ENCODE measurements around the gene ITGAX. TPM values are rescaled to one million over a fixed set of nuclear protein-coding genes. Genes with fewer than 3 reads are reported as not detected.

The ITGAX gene
- total and polyA plus RNA-seq, 4 donors, result 2.8 to 9.3 (median 7.1) TPM

DNA sequence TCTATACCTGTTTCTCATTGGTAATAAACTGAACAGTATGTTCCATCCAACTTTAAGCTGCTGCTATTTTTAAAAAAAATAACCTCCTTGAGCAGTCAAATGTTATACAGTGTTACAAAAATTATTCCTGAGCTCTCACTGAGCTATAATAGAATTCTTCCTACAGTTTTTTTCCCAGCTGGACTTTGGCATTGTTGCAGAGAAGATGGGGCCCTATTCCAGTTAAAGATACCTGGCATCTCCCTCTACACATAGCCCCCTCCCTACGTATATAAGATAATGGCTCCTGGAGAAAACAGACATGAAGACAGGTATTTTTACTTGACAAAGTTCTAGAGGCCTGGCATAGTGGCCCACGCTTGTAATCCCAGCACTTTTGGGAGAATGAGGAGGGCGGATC is 74.8 kb downstream of the ITGAX start:
- Histone ChIP-seq H3K9me3 (ENCODE audit: control insufficient read depth, insufficient read depth, low read length) (no peaks in the 10 kb centered on the region), H3K4me3 (ENCODE audit: low read depth, low read length) (no peak overlapping the region), H3K36me3 (ENCODE audit: control insufficient read depth, insufficient read depth, low read length) (no peaks in the 10 kb centered on the region), H3K27ac (ENCODE audit: low read depth, low read length) (no peak overlapping the region), H3K4me1 (ENCODE audit: control insufficient read depth, insufficient read depth, low read length) (peaks cover 10% of the 10 kb centered on the region), H3K27me3 (ENCODE audit: control insufficient read depth, insufficient read depth, low read length) (no peaks in the 10 kb centered on the region)
- DNase-seq (ENCODE audit: low read depth in 4 of 6, low spot score in 6 of 6), result no peak
- no CpG with 5 or more reads among the region's 3 CpGs for WGBS (ENCODE audit: insufficient coverage)

DNA sequence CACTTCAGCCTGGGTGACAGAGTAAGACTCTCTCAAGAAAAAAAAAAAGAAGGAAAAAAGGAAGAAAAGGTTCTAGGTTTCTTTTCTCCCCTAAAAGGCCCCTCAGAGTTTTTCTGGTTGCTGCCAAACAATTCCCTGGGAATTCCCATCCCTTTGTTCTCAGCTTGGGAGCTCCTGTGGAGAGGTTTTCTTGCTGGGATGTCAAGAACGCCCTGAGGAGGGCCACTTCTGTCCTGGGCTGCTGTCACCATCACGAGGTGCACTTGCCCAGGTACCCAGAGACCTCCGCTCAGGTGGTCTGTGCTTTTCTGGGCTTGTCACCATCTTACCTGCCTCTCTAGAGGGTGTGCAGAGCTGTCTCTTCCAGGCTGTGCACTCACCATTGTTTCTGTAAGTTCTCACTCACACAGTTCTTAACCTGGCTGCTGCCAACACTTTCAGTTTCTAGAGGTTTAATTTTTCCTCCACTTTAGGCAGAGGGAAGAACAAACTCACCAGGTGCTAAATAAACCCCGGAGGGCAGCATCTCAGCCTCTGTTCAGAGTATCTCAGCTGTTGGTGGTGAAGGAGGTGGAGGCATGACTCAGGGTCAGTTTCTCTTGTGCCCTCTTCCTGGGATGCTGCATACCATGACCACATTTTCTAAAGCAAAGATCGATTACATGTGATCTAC is 75.5 kb downstream of the ITGAX start:
- Histone ChIP-seq H3K27me3 (ENCODE audit: control insufficient read depth, insufficient read depth, low read length) (no peaks in the 10 kb centered on the region), H3K4me1 (ENCODE audit: control insufficient read depth, insufficient read depth, low read length) (peaks cover 10% of the 10 kb centered on the region), H3K27ac (ENCODE audit: low read depth, low read length) (no peak overlapping the region), H3K4me3 (ENCODE audit: low read depth, low read length) (no peak overlapping the region), H3K9me3 (ENCODE audit: control insufficient read depth, insufficient read depth, low read length) (no peaks in the 10 kb centered on the region), H3K36me3 (ENCODE audit: control insufficient read depth, insufficient read depth, low read length) (peaks cover 1% of the 10 kb centered on the region)
- no peak for DNase-seq (ENCODE audit: low read depth in 4 of 6, low spot score in 6 of 6)
- 41% methylated on average over 3 of the region's 5 CpGs for WGBS (ENCODE audit: insufficient coverage)

Other genes with a start within 250 kb of the ITGAX start
- gene BCKDK, start 246.8 kb upstream of the ITGAX start, total RNA-seq, result 10 to 100 TPM; 13.5 to 25.0 TPM
- gene BCKDK, start 246.8 kb upstream of the ITGAX start, polyA plus RNA-seq (ENCODE audit: insufficient read length in 2 of 2), result 10 to 100 TPM; 49.7 TPM
- gene KAT8, start 237.5 kb upstream of the ITGAX start, total RNA-seq, result 10 to 100 TPM; 38.1 to 81.9 TPM
- 10 to 100 TPM; 54.7 to 69.7 TPM for gene KAT8, start 237.5 kb upstream of the ITGAX start, polyA plus RNA-seq (ENCODE audit: insufficient read length in 2 of 2)
- gene PRSS8, start 219.4 kb upstream of the ITGAX start, total RNA-seq, result under 1 TPM; 0.10 to 0.94 TPM
- 1 to 10 TPM in 1 of 2 donors, under 1 TPM in 1; 0.46 to 1.5 TPM for gene PRSS8, start 219.4 kb upstream of the ITGAX start, polyA plus RNA-seq (ENCODE audit: insufficient read length in 2 of 2)
- gene PRSS36, start 205.1 kb upstream of the ITGAX start, total RNA-seq, result 1 to 10 TPM; 1.4 to 2.8 TPM
- 10 to 100 TPM; 10.5 TPM for gene PRSS36, start 205.1 kb upstream of the ITGAX start, polyA plus RNA-seq (ENCODE audit: insufficient read length in 2 of 2)
- 10 to 100 TPM; 49.9 to 59.2 TPM for gene FUS, start 175.0 kb upstream of the ITGAX start, total RNA-seq
- gene FUS, start 175.0 kb upstream of the ITGAX start, polyA plus RNA-seq (ENCODE audit: insufficient read length in 2 of 2), result 100 to 1,000 TPM; 554 to 673 TPM
- 10 to 100 TPM; 10.6 to 14.3 TPM for gene PYCARD, start 152.4 kb upstream of the ITGAX start, total RNA-seq
- gene PYCARD, start 152.4 kb upstream of the ITGAX start, polyA plus RNA-seq (ENCODE audit: insufficient read length in 2 of 2), result 1 to 10 TPM; 6.8 to 7.6 TPM
- gene TRIM72, start 141.1 kb upstream of the ITGAX start, total RNA-seq, result under 1 TPM; 0.22 to 0.50 TPM
- gene TRIM72, start 141.1 kb upstream of the ITGAX start, polyA plus RNA-seq (ENCODE audit: insufficient read length in 2 of 2), result 1 to 10 TPM in 1 of 2 donors, under 1 TPM in 1; 0.90 to 1.1 TPM
- 1 to 10 TPM in 1 of 2 donors, not detected in 1; 1.3 TPM for gene PYDC1, start 138.0 kb upstream of the ITGAX start, total RNA-seq
- gene PYDC1, start 138.0 kb upstream of the ITGAX start, polyA plus RNA-seq (ENCODE audit: insufficient read length in 2 of 2), result 1 to 10 TPM in 1 of 2 donors, under 1 TPM in 1; 0.86 to 2.0 TPM
- gene ITGAM, start 95.2 kb upstream of the ITGAX start, total RNA-seq, result 10 to 100 TPM in 1 of 2 donors, 1 to 10 TPM in 1; 5.4 to 10.0 TPM
- 1 to 10 TPM; 4.2 to 5.6 TPM for gene ITGAM, start 95.2 kb upstream of the ITGAX start, polyA plus RNA-seq (ENCODE audit: insufficient read length in 2 of 2)
- under 1 TPM in 1 of 2 donors, not detected in 1; 0.06 TPM for gene ITGAD, start 38.2 kb downstream of the ITGAX start, total RNA-seq
- gene ITGAD, start 38.2 kb downstream of the ITGAX start, polyA plus RNA-seq (ENCODE audit: insufficient read length in 2 of 2), result under 1 TPM in 1 of 2 donors, not detected in 1; 0.50 TPM
- not detected for gene COX6A2, start 73.2 kb downstream of the ITGAX start, total RNA-seq
- gene COX6A2, start 73.2 kb downstream of the ITGAX start, polyA plus RNA-seq (ENCODE audit: insufficient read length in 2 of 2), result 1 to 10 TPM; 1.0 to 3.2 TPM
- 1 to 10 TPM; 1.9 TPM for gene ZNF843, start 87.6 kb downstream of the ITGAX start, total RNA-seq
- gene ZNF843, start 87.6 kb downstream of the ITGAX start, polyA plus RNA-seq (ENCODE audit: insufficient read length in 2 of 2), result 1 to 10 TPM; 6.1 to 8.6 TPM
- gene ARMC5, start 104.3 kb downstream of the ITGAX start, total RNA-seq, result 10 to 100 TPM in 1 of 2 donors, 1 to 10 TPM in 1; 8.6 to 10.1 TPM
- gene ARMC5, start 104.3 kb downstream of the ITGAX start, polyA plus RNA-seq (ENCODE audit: insufficient read length in 2 of 2), result 10 to 100 TPM; 23.9 to 24.7 TPM
- gene TGFB1I1, start 117.0 kb downstream of the ITGAX start, total RNA-seq, result 10 to 100 TPM in 1 of 2 donors, 1 to 10 TPM in 1; 8.1 to 14.3 TPM
- gene TGFB1I1, start 117.0 kb downstream of the ITGAX start, polyA plus RNA-seq (ENCODE audit: insufficient read length in 2 of 2), result 10 to 100 TPM; 15.8 to 22.7 TPM
- 1 to 10 TPM in 1 of 2 donors, under 1 TPM in 1; 0.40 to 1.3 TPM for gene SLC5A2, start 127.9 kb downstream of the ITGAX start, total RNA-seq
- 10 to 100 TPM; 11.0 to 13.6 TPM for gene SLC5A2, start 127.9 kb downstream of the ITGAX start, polyA plus RNA-seq (ENCODE audit: insufficient read length in 2 of 2)
- gene RUSF1, start 153.2 kb downstream of the ITGAX start, total RNA-seq, result 10 to 100 TPM; 45.0 to 53.1 TPM
- 100 to 1,000 TPM in 1 of 2 donors, 10 to 100 TPM in 1; 76.9 to 102 TPM for gene RUSF1, start 153.2 kb downstream of the ITGAX start, polyA plus RNA-seq (ENCODE audit: insufficient read length in 2 of 2)
- 100 to 1,000 TPM in 1 of 2 donors, 10 to 100 TPM in 1; 46.4 to 114 TPM for gene AHSP, start 172.7 kb downstream of the ITGAX start, total RNA-seq
- gene AHSP, start 172.7 kb downstream of the ITGAX start, polyA plus RNA-seq (ENCODE audit: insufficient read length in 2 of 2), result 1 to 10 TPM; 4.2 to 5.4 TPM